Measurements from ENCODE around the gene LYRM1. TPM values are rescaled to one million over a fixed set of nuclear protein-coding genes. Genes with fewer than 3 reads are reported as not detected.

LYRM1 gene
- total and polyA plus RNA-seq, 8 donors: 6.7 to 58.5 (median 27.8) TPM

DNA sequence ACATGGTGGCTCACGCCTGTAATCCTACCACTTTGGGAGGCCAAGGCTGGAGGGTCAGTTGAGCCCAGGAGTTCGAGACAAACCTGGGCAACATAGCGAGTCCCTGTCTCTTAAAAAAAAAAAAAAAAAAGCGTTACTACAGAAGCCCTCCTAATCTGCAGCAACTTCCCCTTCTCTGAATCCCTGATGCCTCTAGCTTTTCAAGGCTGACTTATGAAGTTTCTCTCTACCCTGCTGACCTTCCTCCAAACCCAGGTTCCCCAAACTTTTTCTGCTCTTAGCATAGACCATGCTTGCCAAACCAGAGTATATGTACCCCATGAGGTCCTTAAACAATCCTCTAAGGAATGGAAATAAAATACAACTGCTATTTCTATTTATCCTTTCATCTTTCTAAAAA lies 16.4 kb downstream of the LYRM1 start:
- peaks cover 0 to 27% (median 14%) of the 10 kb centered on the region in 4 donors for H3K4me1 ChIP-seq
- intact Hi-C loops (cut with DNase I; ENCODE audit: low total_unique reads): no loop called here
- H3K27ac ChIP-seq: no peak overlapping the region
- H3K4me3 ChIP-seq: no peak overlapping the region
- no peak for TF ChIP-seq POLR2A (IDR thresholded peaks at IDR 0.05)
- TF ChIP-seq EP300 (IDR thresholded peaks at IDR 0.05): no peak
- TF ChIP-seq, protein P1, sequence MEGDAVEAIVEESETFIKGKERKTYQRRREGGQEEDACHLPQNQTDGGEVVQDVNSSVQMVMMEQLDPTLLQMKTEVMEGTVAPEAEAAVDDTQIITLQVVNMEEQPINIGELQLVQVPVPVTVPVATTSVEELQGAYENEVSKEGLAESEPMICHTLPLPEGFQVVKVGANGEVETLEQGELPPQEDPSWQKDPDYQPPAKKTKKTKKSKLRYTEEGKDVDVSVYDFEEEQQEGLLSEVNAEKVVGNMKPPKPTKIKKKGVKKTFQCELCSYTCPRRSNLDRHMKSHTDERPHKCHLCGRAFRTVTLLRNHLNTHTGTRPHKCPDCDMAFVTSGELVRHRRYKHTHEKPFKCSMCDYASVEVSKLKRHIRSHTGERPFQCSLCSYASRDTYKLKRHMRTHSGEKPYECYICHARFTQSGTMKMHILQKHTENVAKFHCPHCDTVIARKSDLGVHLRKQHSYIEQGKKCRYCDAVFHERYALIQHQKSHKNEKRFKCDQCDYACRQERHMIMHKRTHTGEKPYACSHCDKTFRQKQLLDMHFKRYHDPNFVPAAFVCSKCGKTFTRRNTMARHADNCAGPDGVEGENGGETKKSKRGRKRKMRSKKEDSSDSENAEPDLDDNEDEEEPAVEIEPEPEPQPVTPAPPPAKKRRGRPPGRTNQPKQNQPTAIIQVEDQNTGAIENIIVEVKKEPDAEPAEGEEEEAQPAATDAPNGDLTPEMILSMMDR (IDR thresholded peaks at IDR 0.05): no peak
- no peak for TF ChIP-seq POLR2AphosphoS5 (IDR thresholded peaks at IDR 0.05)
- peaks cover 0 to 21% (median 12%) of the 10 kb centered on the region in 4 donors for H3K36me3 ChIP-seq
- H3K27me3 ChIP-seq: no peaks in the 10 kb centered on the region
- no peak for DNase-seq
- no peaks in the 10 kb centered on the region for H3K9me3 ChIP-seq
- 81 to 99% (median 84%) methylated on average over 4 of the region's 4 CpGs for WGBS, 5 donors

DNA sequence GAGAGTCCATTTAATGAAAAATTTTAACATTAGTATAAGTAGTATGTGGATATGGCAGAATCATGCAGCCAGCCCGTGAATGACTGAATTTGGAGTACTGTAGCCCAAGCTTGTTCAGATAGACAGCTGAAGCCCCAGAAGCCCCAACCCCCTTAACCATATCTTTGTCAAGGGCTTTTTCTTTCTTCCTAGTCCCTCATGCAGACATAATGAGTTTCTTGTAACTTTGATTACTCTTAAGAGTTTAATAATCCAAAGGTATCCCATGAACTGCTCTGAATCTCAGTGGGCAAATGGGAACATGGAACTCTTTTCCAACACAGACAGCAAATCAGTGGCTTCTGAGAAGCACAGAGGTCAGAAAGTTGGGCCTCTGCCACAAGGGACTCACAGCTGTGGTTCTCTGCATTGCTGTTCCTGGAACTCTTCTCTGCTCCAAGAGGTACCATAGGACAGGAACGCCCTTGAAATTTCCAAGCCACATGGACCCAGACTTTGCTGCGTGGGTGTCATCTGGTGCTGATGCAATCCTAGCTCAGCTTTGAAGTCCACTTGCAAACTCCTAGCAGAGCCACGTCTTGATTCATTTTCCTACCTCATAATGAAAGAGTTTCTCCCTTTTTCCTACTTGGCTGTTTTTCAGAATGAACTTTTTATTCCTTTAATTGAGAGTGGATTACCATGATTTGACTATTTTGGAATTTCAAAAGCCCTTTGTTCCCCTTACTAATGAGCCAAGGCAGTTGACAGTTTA lies 18.1 kb downstream of the LYRM1 start:
- H3K9me3 ChIP-seq: no peaks in the 10 kb centered on the region
- H3K4me3 ChIP-seq: no peak overlapping the region
- H3K4me1 ChIP-seq: peaks cover 0 to 20% (median 5%) of the 10 kb centered on the region in 4 donors
- no peak overlapping the region for H3K27ac ChIP-seq
- intact Hi-C loops (cut with DNase I; ENCODE audit: low total_unique reads): no loop called here
- H3K36me3 ChIP-seq: peaks cover 0 to 38% (median 19%) of the 10 kb centered on the region in 4 donors
- TF ChIP-seq, protein P1 (IDR thresholded peaks at IDR 0.05): no peak
- no peak for TF ChIP-seq EP300 (IDR thresholded peaks at IDR 0.05)
- no peak for TF ChIP-seq POLR2AphosphoS5 (IDR thresholded peaks at IDR 0.05)
- no peak for TF ChIP-seq POLR2A (IDR thresholded peaks at IDR 0.05)
- 64 to 81% (median 74%) methylated on average over 4 of the region's 4 CpGs for WGBS, 5 donors
- no peaks in the 10 kb centered on the region for H3K27me3 ChIP-seq
- no peak for DNase-seq

DNA sequence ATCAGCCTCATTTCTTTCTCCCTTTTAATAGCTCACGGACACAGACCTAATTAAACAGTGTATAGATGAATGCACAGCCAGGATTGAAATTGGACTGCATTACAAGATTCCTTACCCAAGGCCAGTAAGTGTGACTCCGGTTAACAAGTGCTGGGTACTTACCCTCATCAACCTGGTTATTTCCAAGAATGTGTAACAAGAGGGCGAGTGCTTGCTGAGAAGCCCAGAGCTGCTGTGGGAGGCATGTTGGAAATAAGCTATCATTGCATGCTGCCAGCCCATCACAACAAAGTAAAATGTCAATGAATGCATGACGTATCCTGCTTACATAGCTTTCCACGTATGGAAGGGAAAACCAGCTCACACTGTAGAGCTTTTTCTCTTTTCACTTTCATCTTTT lies 19.5 kb downstream of the LYRM1 start:
- TF ChIP-seq POLR2A (IDR thresholded peaks at IDR 0.05): no peak
- TF ChIP-seq POLR2AphosphoS5 (IDR thresholded peaks at IDR 0.05): no peak
- TF ChIP-seq EP300 (IDR thresholded peaks at IDR 0.05): no peak
- Histone ChIP-seq H3K36me3 (peaks cover 0 to 52% (median 33%) of the 10 kb centered on the region in 4 donors), H3K27me3 (no peaks in the 10 kb centered on the region), H3K4me3 (no peak overlapping the region), H3K9me3 (no peaks in the 10 kb centered on the region), H3K4me1 (peaks cover 0 to 11% (median 0%) of the 10 kb centered on the region in 4 donors), H3K27ac (no peak overlapping the region)
- intact Hi-C loops (cut with DNase I; ENCODE audit: low total_unique reads): no loop called here
- no peak for DNase-seq
- WGBS, 5 donors: 91 to 98% (median 94%) methylated on average over 5 of the region's 5 CpGs

DNA sequence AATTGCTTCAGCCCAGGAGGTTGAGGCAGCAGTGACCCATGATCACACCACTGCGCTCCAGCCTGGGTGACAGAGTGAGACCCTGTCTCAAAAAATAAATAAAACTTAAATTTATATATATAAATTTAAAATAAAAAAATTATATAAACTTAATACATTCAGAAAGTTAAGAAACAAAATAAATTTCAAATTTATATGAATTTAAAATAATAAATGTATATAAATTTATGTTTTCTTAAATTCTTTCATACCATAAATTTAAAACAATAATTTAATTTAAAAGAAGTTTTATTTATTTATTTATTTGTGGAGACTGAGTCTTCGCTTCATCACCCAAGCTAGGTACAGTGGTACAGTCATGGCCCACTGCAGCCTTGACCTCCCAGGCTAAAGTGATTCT lies 20.2 kb downstream of the LYRM1 start:
- WGBS, 5 donors: 98 to 100% (median 100%) methylated on average over 2 of the region's 2 CpGs
- no peak for DNase-seq
- TF ChIP-seq EP300 (IDR thresholded peaks at IDR 0.05): no peak
- TF ChIP-seq, protein P1 (IDR thresholded peaks at IDR 0.05): no peak
- TF ChIP-seq POLR2A (IDR thresholded peaks at IDR 0.05): no peak
- TF ChIP-seq POLR2AphosphoS5 (IDR thresholded peaks at IDR 0.05): no peak
- H3K9me3 ChIP-seq: no peaks in the 10 kb centered on the region
- no peak overlapping the region for H3K27ac ChIP-seq
- intact Hi-C loops (cut with DNase I; ENCODE audit: low total_unique reads): no loop called here
- peaks cover 0 to 59% (median 39%) of the 10 kb centered on the region in 4 donors for H3K36me3 ChIP-seq
- H3K4me3 ChIP-seq: no peak overlapping the region
- H3K27me3 ChIP-seq: no peaks in the 10 kb centered on the region
- peaks cover 0 to 11% (median 0%) of the 10 kb centered on the region in 4 donors for H3K4me1 ChIP-seq

DNA sequence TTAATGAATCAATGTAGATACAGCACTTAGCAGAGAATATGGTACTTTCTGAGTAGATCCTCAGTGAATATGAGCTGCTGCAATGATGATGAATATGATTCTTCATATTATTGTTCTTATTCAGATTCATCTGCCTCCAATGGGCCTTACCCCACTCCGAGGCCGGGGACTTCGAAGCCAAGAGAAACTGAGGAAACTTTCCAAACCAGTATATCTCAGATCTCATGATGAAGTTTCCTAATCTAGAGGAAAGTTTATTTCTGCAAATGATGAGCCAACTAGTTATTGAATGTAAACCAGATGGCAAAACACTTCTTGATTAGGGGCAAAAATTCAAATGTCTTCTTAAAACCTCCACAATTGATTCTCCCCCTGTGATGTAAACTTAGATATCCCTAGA lies 23.3 kb downstream of the LYRM1 start:
- Histone ChIP-seq H3K4me1 (peaks cover 0 to 3% (median 0%) of the 10 kb centered on the region in 4 donors), H3K27me3 (no peaks in the 10 kb centered on the region), H3K36me3 (peaks cover 0 to 51% (median 35%) of the 10 kb centered on the region in 4 donors), H3K9me3 (no peaks in the 10 kb centered on the region), H3K4me3 (no peak overlapping the region), H3K27ac (no peak overlapping the region)
- intact Hi-C loops (cut with DNase I; ENCODE audit: low total_unique reads): no loop called here
- 83 to 99% (median 96%) methylated on average over 3 of the region's 3 CpGs for WGBS, 5 donors
- DNase-seq: no peak
- TF ChIP-seq EP300 (IDR thresholded peaks at IDR 0.05): no peak
- TF ChIP-seq POLR2A (IDR thresholded peaks at IDR 0.05): no peak
- TF ChIP-seq, protein P1 (IDR thresholded peaks at IDR 0.05): no peak
- TF ChIP-seq POLR2AphosphoS5 (IDR thresholded peaks at IDR 0.05): no peak
